ENCODE data around the gene LRRC8D. TPM values are rescaled to one million over a fixed set of nuclear protein-coding genes. Genes with fewer than 3 reads are reported as not detected.

Gene LRRC8D
- total and polyA plus RNA-seq, 9 of the 15 experiments (the other 6 are each of a cell fraction or from before 2014, with no cell fraction given) = 3.4 to 53.9 (median 15.9) TPM

DNA sequence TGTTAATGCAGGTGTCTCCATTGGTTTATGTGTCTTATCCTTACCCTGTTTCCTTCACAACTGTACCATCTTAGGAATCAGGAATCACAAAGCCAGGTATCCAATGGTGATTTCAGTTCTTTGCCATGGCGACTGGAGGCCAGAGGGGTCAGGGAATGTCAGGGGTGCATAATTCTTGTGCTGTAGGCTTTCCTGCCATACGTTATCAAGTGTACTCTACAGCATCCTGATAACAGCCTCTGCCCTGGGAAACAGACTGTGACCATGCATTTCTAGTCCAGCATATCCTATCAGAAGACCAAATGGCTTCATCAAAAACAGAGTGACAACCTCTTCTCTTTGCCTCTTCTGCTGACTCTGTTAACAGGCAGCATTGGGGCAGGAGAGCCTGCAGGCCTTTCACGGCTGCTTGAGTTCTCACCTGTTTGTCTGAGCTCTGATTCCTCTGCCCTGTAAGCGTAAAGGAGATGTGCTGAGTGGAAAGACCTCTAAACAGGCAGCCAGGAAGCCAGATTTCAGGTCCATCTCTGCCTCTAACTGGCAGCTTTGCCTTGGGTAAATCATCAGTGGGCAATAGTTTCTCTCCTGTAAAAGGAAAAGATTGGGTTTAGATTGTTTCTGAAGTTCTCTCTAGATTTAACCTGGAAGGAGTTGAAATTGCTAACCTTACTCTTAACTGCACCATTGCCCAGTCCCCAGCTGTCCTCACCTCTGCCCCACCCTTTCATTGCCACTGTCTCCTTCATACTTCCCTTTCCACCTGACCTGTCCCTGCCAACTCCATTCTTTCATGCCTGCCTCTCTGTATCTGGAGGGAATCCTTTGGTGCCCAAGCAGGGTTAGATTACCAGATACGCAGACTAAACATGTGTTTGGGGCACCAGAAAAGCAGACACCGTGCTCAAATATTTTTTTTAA is 80.2 kb downstream of the LRRC8D start (continued):
- TF ChIP-seq, protein P1, sequence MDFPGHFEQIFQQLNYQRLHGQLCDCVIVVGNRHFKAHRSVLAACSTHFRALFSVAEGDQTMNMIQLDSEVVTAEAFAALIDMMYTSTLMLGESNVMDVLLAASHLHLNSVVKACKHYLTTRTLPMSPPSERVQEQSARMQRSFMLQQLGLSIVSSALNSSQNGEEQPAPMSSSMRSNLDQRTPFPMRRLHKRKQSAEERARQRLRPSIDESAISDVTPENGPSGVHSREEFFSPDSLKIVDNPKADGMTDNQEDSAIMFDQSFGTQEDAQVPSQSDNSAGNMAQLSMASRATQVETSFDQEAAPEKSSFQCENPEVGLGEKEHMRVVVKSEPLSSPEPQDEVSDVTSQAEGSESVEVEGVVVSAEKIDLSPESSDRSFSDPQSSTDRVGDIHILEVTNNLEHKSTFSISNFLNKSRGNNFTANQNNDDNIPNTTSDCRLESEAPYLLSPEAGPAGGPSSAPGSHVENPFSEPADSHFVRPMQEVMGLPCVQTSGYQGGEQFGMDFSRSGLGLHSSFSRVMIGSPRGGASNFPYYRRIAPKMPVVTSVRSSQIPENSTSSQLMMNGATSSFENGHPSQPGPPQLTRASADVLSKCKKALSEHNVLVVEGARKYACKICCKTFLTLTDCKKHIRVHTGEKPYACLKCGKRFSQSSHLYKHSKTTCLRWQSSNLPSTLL (IDR thresholded peaks at IDR 0.05) = no peak
- TF ChIP-seq, protein P2, sequence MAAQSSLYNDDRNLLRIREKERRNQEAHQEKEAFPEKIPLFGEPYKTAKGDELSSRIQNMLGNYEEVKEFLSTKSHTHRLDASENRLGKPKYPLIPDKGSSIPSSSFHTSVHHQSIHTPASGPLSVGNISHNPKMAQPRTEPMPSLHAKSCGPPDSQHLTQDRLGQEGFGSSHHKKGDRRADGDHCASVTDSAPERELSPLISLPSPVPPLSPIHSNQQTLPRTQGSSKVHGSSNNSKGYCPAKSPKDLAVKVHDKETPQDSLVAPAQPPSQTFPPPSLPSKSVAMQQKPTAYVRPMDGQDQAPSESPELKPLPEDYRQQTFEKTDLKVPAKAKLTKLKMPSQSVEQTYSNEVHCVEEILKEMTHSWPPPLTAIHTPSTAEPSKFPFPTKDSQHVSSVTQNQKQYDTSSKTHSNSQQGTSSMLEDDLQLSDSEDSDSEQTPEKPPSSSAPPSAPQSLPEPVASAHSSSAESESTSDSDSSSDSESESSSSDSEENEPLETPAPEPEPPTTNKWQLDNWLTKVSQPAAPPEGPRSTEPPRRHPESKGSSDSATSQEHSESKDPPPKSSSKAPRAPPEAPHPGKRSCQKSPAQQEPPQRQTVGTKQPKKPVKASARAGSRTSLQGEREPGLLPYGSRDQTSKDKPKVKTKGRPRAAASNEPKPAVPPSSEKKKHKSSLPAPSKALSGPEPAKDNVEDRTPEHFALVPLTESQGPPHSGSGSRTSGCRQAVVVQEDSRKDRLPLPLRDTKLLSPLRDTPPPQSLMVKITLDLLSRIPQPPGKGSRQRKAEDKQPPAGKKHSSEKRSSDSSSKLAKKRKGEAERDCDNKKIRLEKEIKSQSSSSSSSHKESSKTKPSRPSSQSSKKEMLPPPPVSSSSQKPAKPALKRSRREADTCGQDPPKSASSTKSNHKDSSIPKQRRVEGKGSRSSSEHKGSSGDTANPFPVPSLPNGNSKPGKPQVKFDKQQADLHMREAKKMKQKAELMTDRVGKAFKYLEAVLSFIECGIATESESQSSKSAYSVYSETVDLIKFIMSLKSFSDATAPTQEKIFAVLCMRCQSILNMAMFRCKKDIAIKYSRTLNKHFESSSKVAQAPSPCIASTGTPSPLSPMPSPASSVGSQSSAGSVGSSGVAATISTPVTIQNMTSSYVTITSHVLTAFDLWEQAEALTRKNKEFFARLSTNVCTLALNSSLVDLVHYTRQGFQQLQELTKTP (IDR thresholded peaks at IDR 0.05; ENCODE audit: low read depth in 1 of 2, partially characterized antibody in 2 of 2) = peak in 1 of 2 experiments; percentile 50
- TF ChIP-seq, protein P3, sequence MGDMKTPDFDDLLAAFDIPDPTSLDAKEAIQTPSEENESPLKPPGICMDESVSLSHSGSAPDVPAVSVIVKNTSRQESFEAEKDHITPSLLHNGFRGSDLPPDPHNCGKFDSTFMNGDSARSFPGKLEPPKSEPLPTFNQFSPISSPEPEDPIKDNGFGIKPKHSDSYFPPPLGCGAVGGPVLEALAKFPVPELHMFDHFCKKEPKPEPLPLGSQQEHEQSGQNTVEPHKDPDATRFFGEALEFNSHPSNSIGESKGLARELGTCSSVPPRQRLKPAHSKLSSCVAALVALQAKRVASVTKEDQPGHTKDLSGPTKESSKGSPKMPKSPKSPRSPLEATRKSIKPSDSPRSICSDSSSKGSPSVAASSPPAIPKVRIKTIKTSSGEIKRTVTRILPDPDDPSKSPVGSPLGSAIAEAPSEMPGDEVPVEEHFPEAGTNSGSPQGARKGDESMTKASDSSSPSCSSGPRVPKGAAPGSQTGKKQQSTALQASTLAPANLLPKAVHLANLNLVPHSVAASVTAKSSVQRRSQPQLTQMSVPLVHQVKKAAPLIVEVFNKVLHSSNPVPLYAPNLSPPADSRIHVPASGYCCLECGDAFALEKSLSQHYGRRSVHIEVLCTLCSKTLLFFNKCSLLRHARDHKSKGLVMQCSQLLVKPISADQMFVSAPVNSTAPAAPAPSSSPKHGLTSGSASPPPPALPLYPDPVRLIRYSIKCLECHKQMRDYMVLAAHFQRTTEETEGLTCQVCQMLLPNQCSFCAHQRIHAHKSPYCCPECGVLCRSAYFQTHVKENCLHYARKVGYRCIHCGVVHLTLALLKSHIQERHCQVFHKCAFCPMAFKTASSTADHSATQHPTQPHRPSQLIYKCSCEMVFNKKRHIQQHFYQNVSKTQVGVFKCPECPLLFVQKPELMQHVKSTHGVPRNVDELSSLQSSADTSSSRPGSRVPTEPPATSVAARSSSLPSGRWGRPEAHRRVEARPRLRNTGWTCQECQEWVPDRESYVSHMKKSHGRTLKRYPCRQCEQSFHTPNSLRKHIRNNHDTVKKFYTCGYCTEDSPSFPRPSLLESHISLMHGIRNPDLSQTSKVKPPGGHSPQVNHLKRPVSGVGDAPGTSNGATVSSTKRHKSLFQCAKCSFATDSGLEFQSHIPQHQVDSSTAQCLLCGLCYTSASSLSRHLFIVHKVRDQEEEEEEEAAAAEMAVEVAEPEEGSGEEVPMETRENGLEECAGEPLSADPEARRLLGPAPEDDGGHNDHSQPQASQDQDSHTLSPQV (IDR thresholded peaks at IDR 0.05) = peak; percentile 84
- TF ChIP-seq CCNT2 (IDR thresholded peaks at IDR 0.05; ENCODE audit: borderline replicate concordance, extremely low read depth, insufficient read length, low read depth, low read length) = no peak
- TF ChIP-seq, protein P4, sequence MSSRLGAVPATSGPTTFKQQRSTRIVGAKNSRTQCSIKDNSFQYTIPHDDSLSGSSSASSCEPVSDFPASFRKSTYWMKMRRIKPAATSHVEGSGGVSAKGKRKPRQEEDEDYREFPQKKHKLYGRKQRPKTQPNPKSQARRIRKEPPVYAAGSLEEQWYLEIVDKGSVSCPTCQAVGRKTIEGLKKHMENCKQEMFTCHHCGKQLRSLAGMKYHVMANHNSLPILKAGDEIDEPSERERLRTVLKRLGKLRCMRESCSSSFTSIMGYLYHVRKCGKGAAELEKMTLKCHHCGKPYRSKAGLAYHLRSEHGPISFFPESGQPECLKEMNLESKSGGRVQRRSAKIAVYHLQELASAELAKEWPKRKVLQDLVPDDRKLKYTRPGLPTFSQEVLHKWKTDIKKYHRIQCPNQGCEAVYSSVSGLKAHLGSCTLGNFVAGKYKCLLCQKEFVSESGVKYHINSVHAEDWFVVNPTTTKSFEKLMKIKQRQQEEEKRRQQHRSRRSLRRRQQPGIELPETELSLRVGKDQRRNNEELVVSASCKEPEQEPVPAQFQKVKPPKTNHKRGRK (tag; IDR thresholded peaks at IDR 0.05) = no peak
- TF ChIP-seq, protein P5, sequence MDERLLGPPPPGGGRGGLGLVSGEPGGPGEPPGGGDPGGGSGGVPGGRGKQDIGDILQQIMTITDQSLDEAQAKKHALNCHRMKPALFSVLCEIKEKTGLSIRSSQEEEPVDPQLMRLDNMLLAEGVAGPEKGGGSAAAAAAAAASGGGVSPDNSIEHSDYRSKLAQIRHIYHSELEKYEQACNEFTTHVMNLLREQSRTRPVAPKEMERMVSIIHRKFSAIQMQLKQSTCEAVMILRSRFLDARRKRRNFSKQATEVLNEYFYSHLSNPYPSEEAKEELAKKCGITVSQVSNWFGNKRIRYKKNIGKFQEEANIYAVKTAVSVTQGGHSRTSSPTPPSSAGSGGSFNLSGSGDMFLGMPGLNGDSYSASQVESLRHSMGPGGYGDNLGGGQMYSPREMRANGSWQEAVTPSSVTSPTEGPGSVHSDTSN (CRISPR knock-in tag; IDR thresholded peaks at IDR 0.05; ENCODE audit: low read depth) = no peak
- TF ChIP-seq, protein P5 (tag; conservative IDR thresholded peaks at IDR 0.05; ENCODE audit: low read depth) = no peak
